GM18868 (cell line): Measurements from ENCODE around the gene MSANTD1.
A peak's percentile ranks its signal among the peaks of the same experiment; 100 is the strongest.

Experiments used
- ATAC-seq: cut with Tn5 transposase; IDR thresholded peaks from one replicate; pipeline ENCODE4 v1.9.1; 2021; ENCODE audit warnings: mild to moderate bottlenecking, moderate library complexity; ENCODE audit not compliant: unreplicated experiment

MSANTD1 gene

DNA sequence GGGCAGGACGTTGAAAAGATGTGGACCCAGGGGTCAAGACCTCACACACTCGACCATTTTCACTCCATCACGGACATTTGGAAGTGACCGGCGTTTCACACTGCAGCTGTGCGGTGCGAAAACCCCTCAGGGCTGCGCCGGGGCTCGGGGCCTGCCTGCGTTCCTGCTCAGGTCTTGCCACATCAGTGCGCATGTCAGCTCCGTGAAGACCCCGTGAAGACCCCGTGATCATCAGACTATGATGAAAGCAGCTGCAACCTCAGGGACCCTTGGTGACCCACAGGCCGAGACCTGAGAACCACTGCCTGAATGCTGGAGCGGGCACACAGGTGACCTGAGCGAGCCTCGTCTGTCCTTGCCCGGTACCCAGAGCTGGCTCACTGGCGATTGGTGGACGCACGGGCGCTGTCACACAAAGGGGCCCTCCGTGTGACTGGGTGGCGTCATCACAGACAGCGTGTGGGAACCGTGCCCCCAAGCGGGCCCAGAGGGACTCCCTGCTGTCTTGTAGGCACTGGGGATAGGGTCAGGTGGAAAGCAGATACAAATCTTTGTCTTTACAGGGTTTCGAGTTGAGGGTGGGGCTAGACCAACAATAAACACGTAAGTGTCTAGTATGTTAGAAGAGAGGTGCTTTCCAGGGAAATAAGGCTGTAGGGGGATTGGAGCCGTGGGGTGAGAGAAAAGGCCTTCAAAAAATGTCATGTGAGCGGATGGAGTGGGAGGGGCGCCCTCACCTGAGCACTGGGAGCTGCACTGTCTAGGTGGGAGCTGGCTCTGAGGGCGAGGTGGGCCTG lies 12.7 kb downstream of the MSANTD1 start:
- ATAC-seq: no peak

DNA sequence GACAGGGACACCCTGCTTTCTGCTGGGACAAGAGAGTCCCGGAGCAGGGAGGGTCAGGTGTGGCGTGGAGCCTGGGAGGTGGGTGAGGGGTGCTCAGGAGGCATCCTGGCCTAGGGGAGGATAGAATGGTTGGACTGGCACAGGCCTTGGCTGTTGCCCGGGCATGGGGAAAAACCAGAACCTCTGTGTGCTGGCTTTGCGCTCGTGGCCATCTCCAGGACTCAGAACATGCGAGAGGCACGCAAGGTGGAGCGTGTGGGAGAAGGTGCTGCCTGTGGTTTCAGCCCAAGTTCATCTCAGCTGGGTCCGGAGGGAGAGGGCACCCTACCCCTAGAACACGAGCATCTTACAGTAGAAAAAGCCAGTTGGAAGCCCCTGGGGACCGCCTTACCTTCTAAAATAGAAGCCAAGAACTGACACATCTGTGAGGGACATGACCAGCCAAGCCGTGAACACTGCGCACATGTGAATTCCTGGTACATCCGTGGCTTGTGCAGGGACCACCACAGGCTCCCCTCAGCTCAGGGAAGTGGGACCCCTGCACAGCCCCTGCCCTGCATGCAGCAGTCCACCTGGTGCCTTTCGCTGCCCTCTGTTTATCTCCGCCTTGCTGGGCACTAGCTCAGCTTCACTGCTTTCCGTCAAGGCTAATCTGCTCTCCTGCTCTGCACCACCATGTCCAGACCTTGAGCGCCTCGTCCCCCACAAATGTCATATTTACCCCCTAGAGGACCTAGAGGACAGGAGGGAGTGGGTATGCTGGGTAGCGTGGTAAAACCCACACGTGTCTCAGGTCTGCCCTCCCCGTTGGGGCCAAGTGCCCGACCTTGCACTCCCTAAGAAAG lies 13.5 kb downstream of the MSANTD1 start:
- no peak for ATAC-seq

DNA sequence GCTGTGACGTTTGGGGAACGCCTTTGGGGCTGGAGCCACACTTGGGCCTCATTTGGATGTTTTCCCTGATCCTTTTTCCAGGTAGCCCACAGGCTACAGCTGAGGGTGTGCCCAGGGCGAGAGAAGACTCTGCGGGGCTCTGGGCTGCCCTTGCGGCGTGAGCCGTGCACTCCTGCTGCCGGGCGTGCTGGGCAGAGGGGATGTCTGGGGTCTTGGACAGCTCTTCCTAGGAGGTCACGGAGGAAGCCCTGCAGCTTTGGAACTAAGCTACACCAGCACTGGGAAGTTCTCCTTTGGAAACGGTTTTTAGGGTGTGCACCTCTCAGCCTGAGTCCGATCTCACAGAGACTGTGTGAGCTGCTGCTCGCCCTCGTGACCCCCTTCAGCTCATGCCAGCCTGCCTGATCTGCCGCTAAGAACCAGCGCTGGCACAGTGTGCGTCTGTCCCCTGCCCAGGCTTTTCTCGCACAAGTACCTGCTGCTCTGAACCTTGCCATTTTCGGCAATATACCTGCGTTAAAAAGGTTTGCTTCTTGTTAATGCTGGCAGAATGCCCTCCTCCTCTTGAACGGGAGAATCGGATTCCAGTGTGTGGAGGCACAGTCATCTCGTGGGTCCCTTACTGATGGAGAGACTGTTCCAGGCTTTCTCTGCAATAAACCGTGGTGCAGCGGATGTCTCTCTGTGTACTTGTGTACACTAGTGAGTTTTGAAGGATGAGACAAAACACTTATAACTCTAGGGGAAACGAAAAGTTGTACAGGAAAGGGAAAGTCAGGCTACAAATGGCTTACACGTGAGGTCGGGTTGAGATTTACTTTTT lies 14.3 kb downstream of the MSANTD1 start:
- ATAC-seq: no peak

DNA sequence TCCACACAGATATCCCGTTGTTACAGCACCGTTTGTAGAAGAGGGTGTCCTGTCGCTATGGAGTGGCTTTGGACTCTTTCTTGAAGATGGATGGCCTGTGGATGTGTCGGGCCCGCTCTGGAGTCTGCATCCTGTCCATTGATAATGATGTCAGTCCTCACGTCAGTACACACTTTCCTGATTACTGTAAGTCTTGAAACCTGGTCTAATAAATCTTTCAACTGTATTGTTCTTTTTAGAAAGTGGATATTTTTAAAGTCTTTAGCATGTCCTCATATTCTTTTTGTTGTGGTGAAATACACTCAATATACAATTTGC lies 14.9 kb downstream of the MSANTD1 start:
- no peak for ATAC-seq

DNA sequence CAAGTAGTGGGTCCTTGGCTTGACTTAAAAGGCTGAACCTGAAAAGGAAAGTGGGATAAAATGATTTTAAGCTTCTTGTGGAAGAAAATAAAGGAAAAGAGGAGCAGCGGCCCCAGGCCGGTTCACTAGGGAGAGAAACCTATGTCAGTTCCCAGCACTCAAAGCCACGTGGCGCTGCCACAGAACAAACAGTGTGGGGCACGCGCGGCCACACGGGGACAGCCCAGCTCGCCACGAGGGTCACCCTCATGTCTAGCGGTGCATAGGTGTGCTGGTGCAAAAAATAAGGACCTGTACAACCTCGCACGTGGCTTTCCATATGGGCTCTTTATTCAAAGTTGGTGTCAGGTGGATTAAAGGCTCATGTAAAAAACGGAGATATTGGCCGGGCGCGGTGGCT lies 17.1 kb downstream of the MSANTD1 start:
- no peak for ATAC-seq

DNA sequence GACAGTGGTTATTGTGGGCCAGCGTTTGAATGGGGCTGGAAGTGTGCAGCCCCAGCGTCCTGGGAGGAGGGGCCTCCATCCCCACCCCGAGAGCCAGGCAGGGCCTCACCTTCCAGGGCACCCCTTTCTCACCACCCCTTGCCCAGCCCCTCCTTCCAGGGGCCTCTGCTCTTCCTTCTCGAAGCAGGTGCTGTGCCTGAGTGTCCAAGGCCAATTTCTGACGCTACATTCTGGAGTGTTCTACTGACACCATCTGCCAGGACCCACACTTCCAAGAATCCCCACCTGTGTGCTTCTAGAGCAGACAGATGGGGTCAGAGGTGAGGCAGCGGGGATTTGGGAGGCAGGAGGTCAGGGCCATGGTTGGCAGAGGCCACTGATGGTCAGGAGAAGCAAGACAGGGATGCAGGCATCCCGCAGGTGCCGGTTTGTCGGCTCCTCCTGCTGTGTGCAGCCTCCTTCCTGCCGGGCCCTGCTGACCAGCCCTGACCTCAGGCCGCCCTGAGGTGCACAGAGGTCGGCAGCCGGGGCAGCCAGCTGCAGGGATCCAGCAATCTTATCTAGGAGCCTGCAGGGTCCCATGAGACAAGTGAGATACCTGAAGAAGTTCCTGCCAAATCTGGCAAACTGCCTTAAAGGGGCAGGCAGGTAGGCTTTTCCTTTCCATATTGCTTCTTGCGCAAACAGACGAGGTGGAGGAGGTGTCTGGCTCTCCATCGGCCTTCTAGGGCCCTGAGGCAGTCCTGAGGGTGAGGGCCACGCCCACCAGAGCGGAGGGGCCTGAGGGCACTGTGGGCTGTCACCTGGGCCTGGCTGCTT lies 18.8 kb downstream of the MSANTD1 start:
- no peak for ATAC-seq

DNA sequence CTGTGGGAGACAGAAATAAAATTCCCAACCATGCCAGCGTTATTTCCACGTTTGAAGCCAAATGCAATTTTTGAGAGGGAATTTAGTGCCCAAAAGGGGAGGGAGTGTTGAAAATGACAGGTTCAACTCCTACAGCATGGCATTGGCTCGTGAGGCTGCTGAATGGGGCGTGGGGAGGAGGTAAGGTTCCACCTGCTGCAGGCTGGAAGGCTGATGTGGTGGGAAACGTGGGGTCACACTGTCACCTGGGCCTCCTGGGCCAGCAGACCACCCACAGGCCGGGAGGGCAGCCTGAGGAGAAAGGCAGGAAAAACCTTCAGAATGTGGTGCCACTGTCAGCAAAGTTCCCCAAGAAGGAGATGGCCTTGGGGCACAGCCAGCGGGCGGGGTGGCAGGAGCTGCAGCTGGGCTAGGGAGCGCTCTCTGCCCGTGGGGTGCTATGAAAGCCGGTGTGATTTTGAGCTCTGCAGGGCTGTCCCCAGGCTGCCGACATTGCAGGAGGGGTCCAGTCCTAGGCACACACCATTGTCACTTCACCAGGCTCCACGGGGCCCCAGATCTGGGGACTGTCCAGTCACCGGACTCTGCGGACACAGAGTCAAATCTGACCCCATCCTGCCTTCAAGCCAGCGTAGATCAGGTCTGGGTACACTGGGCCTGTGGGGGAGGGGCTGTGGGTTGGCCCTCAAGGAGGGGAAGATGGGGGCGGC lies 19.6 kb downstream of the MSANTD1 start:
- no peak for ATAC-seq

DNA sequence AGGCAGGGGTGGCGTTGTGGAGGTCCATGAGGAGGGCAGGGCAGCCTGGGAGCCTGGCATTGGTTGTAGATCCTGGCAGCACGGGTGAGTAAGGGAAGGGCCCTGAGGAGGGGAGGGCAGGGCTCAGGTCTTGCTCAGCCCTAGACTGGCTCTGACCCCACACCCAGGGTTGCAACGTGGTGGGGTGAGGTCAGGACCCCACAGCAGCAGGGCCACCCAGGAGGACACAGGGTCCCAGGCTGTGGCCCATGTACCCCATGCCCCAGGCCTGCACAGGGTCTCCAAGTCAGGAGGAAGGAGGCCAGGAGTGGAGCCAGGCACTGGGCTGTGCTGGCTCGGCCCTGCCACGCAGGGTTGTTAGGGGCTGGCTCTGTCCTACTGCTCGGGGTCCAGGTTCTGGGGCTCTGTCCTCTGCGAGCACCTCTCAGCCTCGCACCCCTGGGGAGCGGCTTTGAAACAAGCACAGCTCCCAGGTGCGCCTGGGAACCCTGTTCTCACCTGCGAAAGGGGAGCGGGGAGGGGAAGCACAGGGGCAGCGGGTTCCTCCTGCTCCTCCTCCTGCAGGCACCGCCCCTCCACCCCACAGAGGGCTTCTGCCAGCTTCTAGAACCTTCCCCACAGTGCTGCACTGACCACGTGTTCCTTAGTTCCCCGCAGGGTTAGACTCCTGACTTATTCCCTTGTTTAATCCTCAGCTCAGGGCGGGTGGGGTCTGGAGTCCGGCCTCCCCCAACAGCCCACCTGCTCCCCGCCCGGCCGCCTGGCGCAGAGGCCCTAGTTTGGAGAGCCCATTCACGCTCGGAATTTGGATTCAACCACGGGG lies 20.4 kb downstream of the MSANTD1 start:
- ATAC-seq: no peak

DNA sequence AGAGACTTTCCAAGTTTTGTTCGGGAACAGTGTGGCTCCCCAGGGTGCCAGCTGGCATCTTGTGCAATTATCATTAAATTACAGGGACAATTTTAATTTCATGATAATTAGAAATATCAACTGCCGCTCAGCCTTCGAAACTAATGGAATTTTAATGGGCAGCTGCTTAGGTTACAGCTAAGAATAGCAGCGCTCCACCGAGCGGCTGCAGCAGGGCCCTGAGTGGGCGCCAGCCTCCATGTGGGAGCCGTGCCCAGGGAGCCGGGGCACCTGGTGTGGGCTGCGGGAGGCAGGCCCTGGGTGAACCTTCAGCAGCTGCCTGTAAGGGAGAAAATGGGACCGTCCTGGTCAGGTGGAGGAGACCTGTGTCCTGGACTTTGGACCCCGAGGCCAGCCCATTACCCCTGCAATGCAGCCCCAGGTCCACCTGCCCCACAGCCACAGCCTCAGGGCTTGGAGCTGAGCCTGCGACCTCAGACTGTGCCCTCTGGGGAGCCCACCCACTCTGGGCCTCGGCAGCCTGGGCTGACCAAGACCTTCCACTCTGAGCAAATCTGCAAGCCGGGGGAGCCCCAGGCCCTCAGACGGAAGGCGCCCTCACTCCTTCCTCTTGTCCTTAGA lies 21.1 kb downstream of the MSANTD1 start:
- no peak for ATAC-seq

DNA sequence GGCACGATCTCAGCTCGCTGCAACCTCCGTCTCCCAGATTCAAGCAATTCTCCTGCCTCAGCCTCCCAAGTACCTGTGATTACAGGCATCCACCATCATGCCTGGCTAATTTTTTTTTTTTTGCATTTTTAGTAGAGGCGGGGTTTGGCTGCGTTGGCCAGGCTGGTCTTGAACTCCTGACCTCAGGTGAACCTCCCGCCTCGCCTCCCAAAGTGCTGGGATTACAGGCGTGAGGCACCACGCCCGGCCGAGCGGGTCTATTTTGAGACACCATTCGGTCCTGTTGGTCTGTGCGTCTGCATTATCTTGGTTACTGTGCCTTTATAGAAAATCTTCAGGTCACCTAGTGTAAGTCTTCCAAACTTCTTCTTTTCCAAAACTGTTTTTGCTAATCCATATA lies 22.2 kb downstream of the MSANTD1 start:
- ATAC-seq: no peak

DNA sequence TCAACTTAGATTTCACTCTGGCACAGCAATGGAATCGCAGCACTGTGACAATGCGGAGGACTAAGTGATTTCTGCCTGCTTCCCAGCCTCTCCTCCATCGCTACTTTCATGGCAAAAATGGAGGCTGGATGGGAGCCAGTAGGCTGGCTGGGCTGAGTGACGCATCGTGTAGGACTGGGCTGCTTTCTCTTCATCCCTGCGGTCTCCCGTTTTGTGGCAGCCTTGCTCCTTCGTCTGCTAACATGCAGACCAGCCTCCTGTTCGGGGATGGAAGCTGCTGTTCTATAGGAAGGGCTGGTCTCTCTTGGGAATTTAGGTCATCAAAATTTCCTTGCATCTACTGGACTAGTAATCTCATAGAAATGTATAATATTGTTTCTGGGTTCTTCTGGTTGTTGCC lies 28.0 kb downstream of the MSANTD1 start:
- ATAC-seq: no peak

DNA sequence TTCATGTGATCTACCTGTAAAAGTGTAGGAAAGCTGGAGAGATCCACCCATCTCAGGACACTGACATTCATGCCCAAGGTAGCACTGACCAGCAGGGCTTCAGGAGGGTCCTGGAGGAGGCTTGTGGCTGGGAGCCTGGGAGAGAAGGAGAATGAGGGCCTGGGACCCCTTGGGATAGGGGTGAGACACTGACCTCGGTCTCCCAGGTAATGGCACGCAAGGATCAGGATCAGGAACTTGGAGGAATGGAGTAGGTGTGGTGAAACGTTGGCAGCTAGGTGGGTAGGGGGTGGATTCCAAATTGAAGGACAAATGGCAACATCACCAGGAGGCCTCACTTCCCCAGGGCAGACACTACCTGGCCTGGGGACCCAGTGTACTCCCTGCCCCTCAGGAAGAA lies 31.5 kb downstream of the MSANTD1 start:
- no peak for ATAC-seq

DNA sequence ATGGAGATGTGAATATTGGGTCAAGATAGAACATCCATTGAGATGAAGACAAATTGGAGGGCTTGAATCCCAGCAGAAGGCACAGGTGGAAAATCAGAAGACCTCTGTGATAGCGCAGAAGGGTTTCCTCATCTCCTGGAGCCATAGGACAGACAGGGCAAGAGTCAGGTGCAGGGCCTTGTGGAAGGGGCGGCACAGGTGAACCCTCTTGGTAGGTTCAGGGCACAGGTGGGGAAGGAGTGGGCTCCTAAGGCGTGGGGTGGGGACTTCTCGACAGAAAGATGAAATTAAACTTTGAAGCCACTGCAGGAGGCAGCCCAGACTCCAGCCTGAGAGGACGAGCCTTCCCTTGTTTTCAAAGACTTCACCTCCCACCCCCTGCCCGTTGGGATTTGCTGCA lies 34.5 kb downstream of the MSANTD1 start:
- ATAC-seq: no peak

DNA sequence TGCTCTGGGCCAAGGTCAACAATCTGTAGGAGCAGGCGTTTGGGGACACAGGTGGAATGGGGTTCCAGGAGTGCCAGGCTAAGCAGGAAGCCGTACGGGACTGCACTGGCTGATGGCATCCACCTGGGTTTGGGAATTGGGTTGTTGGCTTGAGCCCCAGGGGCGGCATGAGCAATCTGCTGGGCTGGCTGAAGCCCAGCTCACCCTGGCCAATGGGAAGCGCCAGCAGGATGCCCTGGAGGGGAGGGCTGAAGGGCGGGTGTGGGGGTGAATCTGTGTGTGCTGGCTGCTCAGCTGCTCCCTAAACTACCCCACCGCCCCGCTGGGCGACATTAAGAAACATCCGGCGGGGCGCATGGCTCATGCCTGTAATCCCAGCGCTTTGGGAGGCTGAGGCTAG lies 35.0 kb downstream of the MSANTD1 start:
- no peak for ATAC-seq

DNA sequence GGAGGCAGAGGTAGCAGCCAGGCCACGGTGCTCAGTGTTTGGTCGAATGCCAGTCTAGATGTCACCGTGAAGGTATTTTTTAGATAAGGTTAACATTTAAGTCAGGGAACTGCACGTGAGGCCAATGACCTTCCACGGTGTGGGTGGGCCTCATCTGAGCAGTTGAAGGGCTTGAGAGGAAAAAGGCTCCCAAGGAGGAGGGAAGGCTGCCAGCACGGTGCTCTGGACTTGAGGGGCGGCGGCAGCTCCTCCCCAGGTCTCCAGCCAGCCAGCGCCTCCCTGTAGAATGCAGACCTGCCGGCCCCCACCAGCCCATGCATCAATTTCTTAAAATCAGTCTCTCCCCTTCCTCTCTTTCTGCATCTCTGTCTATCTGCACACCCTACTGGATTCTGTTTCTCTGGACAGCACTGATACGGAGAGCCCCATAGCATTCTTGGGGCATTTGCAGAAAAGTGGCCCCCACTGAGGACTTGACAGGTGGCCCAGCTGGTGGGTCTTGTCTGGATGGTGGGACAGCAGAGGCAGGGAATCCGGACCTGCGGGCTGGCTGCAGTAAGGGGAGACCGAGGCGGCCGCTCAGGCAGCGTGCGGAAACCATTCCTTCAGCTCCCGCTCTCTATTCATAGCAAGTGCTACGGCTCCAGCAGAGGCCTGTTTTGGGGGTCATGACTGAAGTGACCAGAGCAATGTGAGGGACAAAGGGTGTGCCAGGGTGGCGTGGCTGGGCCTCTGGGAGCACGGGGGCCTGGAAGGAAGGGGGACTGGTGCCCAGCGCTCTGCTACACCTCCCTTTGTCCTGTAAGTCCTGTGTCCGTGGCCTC lies 36.0 kb downstream of the MSANTD1 start:
- no peak for ATAC-seq

DNA sequence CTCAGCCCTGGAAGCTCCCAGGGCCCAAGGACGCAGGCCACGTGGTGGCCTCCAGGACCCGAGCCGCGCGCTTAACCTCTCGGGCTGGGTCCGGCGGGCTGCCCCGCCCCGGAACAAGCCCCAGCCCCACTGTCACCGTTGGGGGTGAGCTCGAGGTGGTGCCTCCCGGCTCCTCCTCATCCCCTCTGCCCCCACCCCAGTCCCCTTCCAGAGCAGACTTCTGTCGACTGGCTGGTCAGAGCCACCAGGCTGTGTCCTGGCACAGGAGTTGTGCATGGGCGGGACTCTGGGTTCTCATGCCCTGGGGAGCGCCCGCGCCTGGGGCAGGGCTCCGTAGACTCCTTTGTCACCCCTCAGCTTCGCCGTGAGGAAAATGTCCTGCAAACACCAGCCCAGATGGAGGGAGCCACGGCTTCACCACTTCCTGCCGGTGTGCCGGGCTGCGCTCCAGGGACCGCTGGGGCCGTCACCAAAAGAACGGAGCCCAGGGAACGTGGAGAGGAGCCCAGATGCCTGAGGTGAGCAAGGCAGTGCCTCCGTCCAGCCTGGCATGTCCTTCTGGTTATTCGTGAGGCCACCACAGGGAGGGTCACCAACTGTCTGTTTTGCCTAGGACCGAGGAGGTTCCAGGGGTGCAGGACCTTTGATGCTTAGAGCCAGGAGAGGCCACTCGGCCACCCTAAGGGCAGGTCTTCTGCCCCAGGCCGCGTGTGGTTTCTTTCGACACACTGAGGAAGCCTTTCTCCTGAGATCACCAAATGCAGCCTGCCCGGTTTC lies 36.8 kb downstream of the MSANTD1 start:
- peak; percentile 32 for ATAC-seq
